PC-3 (cell line): ENCODE measurements around the gene ADAMTSL1. TPM values are rescaled to one million over a fixed set of nuclear protein-coding genes. Genes with fewer than 3 reads are reported as not detected.

Source experiments
- ATAC-seq: fragments of 200-7000 bp; cut with Tn5 transposase; 2 replicates; pipeline ENCODE4 v1.9.1; 2020; ENCODE audit warnings: mild to moderate bottlenecking, moderate library complexity
- BruUV-seq: library from RNA; stranded (reverse); fragments of 400-500 nt; replicated peaks from 2 replicates; lab custom pipeline; 2021; lab: Mats Ljungman, UMichigan
- CTCF ChIA-PET: fragments of 300-600 bp; sonication (Branson Sonifier 250); formaldehyde crosslinking; loops from one replicate; lab custom pipeline; 2022; ENCODE audit warnings: antibody characterized with exemption; lab: Charles Lee
- POLR2A ChIA-PET: fragments of 300-600 bp; sonication (Branson Sonifier 250); formaldehyde crosslinking; loops from one replicate; lab custom pipeline; 2022; ENCODE audit warnings: antibody characterized with exemption; ENCODE audit not compliant: unreplicated experiment; lab: Charles Lee
- DNase-seq: peaks from one replicate; pipeline ENCODE4 v3.0.0-alpha.2; 2015
- H2AFZ ChIP-seq: fragments of 300-600 bp; sonication (generic); 2 replicates; pipeline ENCODE4 v1.6.0; 2016; ENCODE audit warnings: antibody characterized with exemption, low read length
- H3F3A ChIP-seq: fragments of 300-600 bp; sonication (generic); one replicate; pipeline ENCODE4 v1.6.0; 2017; ENCODE audit warnings: antibody characterized with exemption, low read length, control low read depth, mild to moderate bottlenecking; ENCODE audit not compliant: unreplicated experiment
- H3K27ac ChIP-seq: fragments of 300-600 bp; sonication (generic); 2 replicates; pipeline ENCODE4 v1.5.1; 2016; ENCODE audit warnings: mild to moderate bottlenecking, low read length
- H3K27me3 ChIP-seq: fragments of 300-600 bp; sonication (generic); 2 replicates; pipeline ENCODE4 v1.6.1; 2016; ENCODE audit warnings: low read length, mixed read lengths
- H3K36me3 ChIP-seq: fragments of 300-600 bp; sonication (generic); 2 replicates; pipeline ENCODE4 v1.6.1; 2016; ENCODE audit warnings: low read depth, mixed run types, low read length, mixed read lengths
- H3K4me1 ChIP-seq: fragments of 300-600 bp; sonication (generic); 2 replicates; pipeline ENCODE4 v1.5.1; 2016; ENCODE audit warnings: low read length; ENCODE audit not compliant: insufficient read depth
- H3K4me2 ChIP-seq: fragments of 300-600 bp; sonication (generic); 2 replicates; pipeline ENCODE4 v1.6.0; 2016; ENCODE audit warnings: low read length
- H3K4me3 ChIP-seq: fragments of 300-600 bp; sonication (generic); 2 replicates; pipeline ENCODE4 v1.5.1; 2016; ENCODE audit warnings: mild to moderate bottlenecking, low read length, mixed read lengths
- H3K79me2 ChIP-seq: fragments of 300-600 bp; sonication (generic); 2 replicates; pipeline ENCODE4 v1.6.1; 2017; ENCODE audit warnings: low read length, mixed read lengths
- H3K9ac ChIP-seq: fragments of 300-600 bp; sonication (generic); 2 replicates; pipeline ENCODE4 v1.6.0; 2016; ENCODE audit warnings: mild to moderate bottlenecking, low read length
- H3K9me2 ChIP-seq: fragments of 300-600 bp; sonication (generic); replicated peaks from 2 replicates; pipeline ENCODE4 v1.6.1; 2016; ENCODE audit warnings: mixed run types, low read length, mixed read lengths
- H3K9me3 ChIP-seq: fragments of 300-600 bp; sonication (generic); 2 replicates; pipeline ENCODE4 v1.6.1; 2016; ENCODE audit warnings: low read length, mixed read lengths
- H4K20me1 ChIP-seq: fragments of 300-600 bp; sonication (generic); 2 replicates; pipeline ENCODE4 v1.6.1; 2016; ENCODE audit warnings: low read length, mixed read lengths
- CTCF ChIP-seq: fragments of 300-600 bp; sonication (generic); conservative IDR thresholded peaks from 2 replicates; pipeline ENCODE4 v1.5.1; 2017; ENCODE audit warnings: antibody characterized with exemption, low read depth, mild to moderate bottlenecking, low read length
- EZH2 ChIP-seq: fragments of 300-600 bp; sonication (generic); IDR thresholded peaks from one replicate; pipeline ENCODE4 v1.6.1; 2017; ENCODE audit warnings: antibody characterized with exemption, mild to moderate bottlenecking, low read length; ENCODE audit not compliant: unreplicated experiment
- EZH2phosphoT487 ChIP-seq: fragments of 300-600 bp; sonication (generic); IDR thresholded peaks from 2 replicates; pipeline ENCODE4 v1.6.1; 2018; ENCODE audit warnings: mild to moderate bottlenecking, antibody characterized with exemption, low read length, borderline replicate concordance
- intact Hi-C: fragments of 100-400 bp; cut with micrococcal nuclease; formaldehyde crosslinking; loops from 2 replicates; pipeline ENCODE4 v1.9.0; 2023
- total RNA-seq: library from RNA; depleted of rRNA; stranded (reverse); fragments of >200 nt; gene quantifications from 2 replicates; pipeline ENCODE4 v1.2.3, GENCODE V29; 2014

ADAMTSL1 gene
- total RNA-seq, 1 experiment from 2014 or later = 0.26 TPM

DNA sequence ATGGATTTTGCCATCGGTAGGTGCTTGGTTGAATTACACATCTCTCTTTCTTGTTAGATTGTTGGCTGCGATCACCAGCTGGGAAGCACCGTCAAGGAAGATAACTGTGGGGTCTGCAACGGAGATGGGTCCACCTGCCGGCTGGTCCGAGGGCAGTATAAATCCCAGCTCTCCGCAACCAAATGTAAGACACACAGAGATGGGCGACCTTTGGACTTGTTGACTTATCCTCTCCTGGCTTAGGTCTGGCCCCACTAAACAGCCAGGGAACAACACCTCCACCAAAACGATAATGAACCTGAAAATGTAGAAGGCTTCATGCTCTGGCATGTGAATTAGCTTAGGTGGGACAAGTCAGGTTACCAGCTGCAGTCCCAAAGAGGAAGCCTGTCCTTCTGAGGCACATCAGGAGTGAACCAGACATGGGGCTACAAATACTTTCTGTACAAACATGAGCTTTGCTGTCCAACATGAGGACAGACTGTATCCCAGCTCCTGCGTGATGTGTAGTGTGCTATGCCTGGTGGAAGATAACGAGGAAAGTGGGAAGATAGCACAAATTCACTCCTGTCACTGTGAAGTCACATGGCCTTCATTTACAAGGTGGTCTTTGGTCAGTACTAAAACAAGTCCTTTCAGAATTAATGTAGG, 148.4 kb downstream of the ADAMTSL1 start:
- POLR2A ChIA-PET = no interaction called here
- H4K20me1 ChIP-seq = no peaks in the 10 kb centered on the region
- H3K9ac ChIP-seq = no peak overlapping the region
- intact Hi-C loops = no loop called here
- H3K4me3 ChIP-seq = no peak overlapping the region
- no peak overlapping the region for H2AFZ ChIP-seq
- no peaks in the 10 kb centered on the region for H3K36me3 ChIP-seq
- BruUV-seq = no TSS peak
- no peak overlapping the region for H3K4me2 ChIP-seq
- CTCF ChIA-PET = no interaction called here
- DNase-seq = no peak
- H3K9me2 ChIP-seq = no peaks in the 10 kb centered on the region
- TF ChIP-seq EZH2phosphoT487 (no peak), CTCF (no peak), EZH2 (no peak)
- ATAC-seq = no peak
- H3K9me3 ChIP-seq = no peaks in the 10 kb centered on the region
- no peaks in the 10 kb centered on the region for H3K79me2 ChIP-seq
- H3K27ac ChIP-seq = no peak overlapping the region
- H3K4me1 ChIP-seq = no peaks in the 10 kb centered on the region
- H3K27me3 ChIP-seq = no peaks in the 10 kb centered on the region
- no peaks in the 10 kb centered on the region for H3F3A ChIP-seq

GRCh38 chr9:18623221-18624079, 149.5 kb downstream of the ADAMTSL1 start:
- Histone ChIP-seq H3K36me3 (no peaks in the 10 kb centered on the region), H3K4me1 (no peaks in the 10 kb centered on the region), H2AFZ (no peak overlapping the region), H3K9me2 (no peaks in the 10 kb centered on the region), H3K4me3 (no peak overlapping the region), H3K27ac (no peak overlapping the region), H3K9ac (no peak overlapping the region), H3K4me2 (no peak overlapping the region), H3K79me2 (no peaks in the 10 kb centered on the region), H4K20me1 (no peaks in the 10 kb centered on the region), H3F3A (no peaks in the 10 kb centered on the region), H3K27me3 (no peaks in the 10 kb centered on the region), H3K9me3 (no peaks in the 10 kb centered on the region)
- no TSS peak for BruUV-seq
- intact Hi-C loops = no loop called here
- CTCF ChIA-PET = no interaction called here
- POLR2A ChIA-PET = no interaction called here
- DNase-seq (no peak), ATAC-seq (no peak)
- TF ChIP-seq CTCF = no peak
- TF ChIP-seq EZH2 = no peak
- TF ChIP-seq EZH2phosphoT487 = no peak
